HCEC 1CT (cell line): Measurements from ENCODE around the gene DRD4.

Source experiments
- DNase-seq: peaks from one replicate; pipeline ENCODE4 v3.0.0-alpha.2; 2017

The DRD4 gene

DNA sequence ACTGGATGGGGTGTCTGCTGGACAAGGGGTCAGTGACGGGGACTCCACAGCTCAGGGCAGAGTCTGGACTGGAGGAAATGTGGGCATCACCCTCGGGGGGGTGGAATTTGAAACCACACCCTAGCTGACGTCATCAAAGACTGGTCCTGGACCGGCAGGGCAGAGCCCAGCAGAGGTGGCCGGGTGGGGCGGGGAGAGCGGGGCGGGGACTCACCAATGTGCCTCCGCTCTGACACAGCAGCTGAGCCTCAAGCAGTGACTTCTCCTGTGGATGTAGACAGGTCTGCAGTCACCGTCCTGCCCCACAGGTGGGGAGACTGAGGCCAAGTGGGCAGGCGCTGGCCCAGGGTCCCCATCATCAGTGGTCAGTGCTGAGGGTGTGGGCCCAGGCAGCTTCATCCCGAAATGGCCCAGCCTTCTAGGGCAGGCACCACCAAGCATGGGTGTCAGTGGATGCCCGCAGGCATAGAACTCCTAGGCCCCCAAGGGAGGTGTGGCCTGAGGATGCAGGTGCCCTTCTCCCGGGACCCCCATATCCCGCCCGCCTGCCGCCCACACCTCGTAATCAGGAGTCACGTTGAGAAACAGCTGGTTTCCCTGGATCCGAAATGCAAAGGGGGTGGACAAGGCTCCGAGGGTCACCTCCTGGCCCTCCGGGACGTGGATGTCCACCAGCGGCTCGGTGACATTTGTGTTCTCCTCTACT is 12.9 kb upstream of the DRD4 start:
- DNase-seq = no peak

DNA sequence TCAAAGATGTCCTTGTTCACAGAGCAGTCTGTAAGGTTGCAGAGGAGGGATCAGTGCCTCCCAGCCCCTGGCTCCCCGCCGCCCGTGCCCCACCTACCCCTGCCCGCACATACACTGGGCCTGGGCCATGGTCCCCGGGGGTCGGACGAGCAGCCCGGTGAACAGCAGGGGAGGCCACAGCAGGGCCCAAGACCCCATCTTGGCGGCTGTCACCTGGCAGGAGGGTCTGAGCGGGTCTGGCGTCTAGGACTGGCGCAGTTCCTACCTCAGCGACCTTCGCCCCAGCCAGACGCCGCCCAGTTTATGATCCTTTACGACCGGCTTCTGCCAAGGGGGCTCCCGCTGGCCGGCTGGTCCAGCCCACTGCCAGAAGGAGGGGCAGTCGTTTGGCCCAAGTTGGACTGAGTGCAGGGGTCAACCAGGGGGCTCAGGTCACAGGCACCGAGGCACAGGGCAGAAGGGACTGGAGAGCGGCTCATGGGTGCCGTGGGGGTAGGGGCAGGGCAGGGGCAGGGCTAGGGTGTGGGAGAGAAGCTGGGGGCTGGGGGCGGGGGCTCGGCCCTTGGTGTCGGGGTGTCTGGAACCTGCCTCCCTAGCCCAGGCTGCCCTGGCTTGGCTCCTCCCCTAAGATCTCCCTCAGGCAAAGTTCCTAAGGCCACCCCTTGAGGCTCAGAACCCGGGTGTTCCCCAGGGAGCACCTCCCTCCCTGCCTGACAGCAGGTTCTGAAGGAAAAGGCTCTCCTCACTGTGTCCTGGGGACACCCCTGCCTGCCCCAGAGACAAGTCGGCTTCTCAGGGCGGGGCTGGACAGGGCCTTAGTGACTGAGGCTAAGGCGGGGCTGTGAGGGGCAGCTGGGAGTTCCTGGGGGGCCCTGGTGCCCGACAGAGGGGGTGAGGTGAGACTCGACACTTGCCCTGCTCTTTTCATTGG is 12.1 kb upstream of the DRD4 start, which contains the start of gene CDHR5:
CDHR5 (minus strand) TSS at position 251 of the 931 bp plus-strand sequence; CDS start at position 198, 53 bp downstream.
- no peak for DNase-seq

DNA sequence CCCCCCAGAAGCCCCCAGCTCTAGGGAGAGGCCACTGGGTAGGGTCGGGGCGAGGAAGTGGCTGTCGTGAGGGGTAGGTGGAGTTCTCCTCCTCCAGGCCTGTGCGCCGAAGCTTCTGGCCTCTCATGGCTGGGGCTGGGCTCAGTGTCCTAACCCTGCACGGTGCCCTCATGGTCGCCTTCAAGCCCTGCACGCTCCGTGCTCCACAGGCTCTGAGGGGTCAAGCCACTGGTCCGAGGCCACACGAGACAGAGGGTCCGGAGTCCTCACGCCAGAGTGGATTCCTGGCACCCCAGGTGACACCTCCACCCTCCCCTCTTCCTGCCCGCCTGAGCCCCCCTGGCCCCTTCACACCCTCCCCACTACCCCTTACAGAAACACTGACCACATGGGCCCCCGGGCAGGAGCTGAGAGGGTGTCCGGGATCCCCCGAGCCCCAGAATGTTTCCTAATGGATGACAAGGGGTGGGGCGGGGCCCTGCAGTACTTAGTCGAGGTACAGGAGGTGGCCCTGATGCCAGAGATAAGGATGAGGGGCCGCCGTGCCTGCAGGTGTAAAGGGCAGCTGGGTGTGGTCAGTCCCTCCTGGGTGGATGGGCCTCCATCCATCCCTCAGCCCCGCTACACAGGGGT is 11.3 kb upstream of the DRD4 start:
- DNase-seq = no peak

DNA sequence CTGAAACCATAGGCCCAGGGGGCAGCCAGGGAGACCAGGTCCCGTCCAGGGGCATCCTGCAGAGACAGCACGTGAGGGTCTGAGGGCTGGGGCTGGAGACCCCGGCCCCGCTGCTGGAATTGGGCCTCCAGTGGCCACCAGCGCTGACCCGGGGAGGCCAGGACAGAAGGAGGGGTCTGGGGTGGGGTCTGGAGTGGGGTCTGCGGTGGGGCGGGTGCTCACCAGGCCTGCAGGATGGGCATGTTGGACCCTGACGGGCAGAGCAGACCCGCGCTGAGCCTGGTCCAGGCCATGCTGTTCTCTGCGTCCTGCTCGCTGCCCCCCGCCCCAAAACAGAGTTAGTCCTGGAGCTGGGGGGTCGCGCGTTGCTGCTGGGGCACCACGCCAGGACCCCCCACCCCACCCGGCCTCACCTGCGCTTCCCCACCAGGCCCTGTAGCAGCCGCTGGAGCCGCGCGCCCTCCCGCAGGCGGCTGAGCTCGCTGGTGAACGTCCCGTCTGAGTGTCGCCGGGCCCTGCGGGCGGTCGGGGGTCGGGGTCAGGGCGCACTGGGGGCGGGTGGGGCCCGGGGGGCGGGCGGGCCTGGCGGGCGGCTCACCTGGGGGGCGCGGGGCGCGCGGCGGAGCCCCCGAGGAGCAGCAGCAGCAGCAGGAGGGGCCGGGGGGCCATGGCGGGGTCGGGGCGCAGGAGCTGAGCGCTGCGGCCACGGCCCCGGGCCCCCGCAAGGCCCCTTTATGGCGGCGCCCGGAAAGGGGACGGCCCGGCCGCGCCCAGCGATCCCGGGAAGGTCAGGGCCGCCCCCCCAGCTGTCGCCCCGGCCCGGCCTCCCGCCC is 10.4 kb upstream of the DRD4 start, which contains the start of gene SCT:
SCT (minus strand) TSS at position 707 of the 833 bp plus-strand sequence; CDS start at position 669, 38 bp downstream.
- DNase-seq = no peak

DNA sequence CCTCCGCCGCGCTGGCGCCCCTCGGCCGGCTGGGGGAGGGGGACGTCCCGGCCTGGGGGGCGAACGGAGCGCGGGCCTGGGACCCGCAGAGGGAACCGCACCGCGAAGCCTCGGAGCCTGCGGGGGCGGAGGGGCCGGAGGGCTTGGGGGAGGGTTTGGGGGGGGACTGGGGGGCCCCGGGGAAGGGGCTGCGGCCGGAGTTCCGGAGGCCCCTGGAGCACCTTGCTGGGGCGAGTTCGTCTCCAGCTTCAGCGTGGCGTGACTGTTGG is 9.8 kb upstream of the DRD4 start:
- DNase-seq = no peak

DNA sequence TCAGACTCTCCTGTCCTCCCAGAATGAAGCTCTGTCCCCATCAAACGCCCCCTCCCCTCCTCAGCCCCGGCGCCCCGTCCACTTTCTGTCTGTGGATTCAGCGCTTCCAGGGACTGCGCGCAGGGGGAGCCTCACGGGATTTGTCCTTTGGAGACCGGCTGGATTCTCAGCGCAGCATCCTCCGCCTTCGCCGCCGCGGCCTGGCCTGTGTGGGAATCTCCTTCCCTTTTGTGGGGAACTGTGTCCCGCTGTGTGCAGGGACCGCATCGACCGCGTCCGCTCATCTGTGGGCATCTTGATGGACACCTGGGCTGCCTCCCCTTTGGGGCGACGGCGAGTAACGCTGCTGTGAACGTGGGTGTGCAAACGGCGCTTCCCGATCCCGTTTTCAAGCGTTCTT is 9.0 kb upstream of the DRD4 start:
- no peak for DNase-seq

DNA sequence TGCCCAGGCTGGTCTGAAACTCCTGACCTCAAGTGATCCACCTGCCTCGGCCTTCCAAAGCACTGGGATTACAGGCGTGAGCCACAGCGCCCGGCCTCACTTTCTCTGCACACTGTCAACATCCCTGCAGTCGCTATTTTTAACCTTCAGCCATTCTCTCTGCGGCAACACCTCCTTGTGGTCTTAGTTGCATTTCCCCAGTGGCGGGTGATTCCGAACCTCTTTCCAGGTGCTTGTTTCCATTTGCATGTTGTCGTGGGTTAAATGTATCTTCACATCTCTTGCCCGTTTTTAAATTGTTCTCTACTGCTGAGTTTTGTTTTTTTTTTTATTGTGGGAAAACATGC is 7.9 kb upstream of the DRD4 start:
- no peak for DNase-seq

DNA sequence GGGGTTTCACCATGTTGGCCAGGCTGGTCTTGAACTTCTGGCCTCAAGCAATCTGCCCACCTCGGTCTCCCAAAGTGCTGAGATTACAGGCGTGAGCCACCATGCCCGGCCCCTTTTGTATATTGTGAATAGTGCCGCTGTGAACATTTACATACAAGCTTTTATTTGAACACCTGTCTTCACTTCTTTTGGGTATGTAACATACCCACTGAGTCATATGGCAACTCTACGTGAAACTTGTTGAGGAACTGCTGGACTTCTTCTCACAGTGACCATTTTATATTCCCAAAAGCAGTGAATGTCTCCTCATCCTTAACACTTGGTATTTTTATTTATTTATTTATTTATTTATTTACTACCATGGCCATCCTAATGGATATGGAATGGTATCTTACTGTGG is 6.2 kb upstream of the DRD4 start:
- DNase-seq = no peak

DNA sequence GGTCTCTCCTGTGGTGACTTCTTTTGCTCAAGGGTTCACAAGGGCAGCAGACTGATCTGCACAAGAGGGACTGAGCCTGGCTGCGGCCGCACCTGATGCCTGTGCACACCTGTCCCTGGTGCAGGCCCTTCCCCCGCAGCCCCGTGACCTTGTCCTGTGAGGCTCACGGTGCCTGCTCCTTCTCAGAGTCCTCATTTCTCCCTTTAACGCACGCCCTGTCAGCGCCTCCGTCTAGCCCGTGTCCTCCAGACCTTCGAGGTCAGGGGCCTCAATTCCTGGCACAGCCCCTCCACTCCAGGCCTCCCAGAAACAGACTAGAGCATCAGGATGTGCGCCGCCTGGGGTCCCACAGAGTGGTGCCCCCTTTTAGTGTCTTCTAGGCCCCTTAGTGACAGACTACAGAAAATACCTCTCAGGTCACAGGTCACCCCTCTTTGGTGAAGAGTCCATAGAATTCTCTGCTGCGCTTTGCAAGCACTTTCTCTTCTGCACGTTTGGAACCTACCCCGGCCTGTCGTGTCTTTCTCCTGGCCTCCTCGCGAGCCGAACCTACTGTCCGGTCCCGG is 1.0 kb upstream of the DRD4 start:
- no peak for DNase-seq

DNA sequence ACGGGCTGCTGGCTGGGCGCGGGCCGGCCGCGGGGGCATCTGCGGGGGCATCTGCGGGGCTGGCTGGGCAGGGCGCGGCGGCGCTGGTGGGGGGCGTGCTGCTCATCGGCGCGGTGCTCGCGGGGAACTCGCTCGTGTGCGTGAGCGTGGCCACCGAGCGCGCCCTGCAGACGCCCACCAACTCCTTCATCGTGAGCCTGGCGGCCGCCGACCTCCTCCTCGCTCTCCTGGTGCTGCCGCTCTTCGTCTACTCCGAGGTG is 194 bp downstream of the DRD4 start:
- no peak for DNase-seq

DNA sequence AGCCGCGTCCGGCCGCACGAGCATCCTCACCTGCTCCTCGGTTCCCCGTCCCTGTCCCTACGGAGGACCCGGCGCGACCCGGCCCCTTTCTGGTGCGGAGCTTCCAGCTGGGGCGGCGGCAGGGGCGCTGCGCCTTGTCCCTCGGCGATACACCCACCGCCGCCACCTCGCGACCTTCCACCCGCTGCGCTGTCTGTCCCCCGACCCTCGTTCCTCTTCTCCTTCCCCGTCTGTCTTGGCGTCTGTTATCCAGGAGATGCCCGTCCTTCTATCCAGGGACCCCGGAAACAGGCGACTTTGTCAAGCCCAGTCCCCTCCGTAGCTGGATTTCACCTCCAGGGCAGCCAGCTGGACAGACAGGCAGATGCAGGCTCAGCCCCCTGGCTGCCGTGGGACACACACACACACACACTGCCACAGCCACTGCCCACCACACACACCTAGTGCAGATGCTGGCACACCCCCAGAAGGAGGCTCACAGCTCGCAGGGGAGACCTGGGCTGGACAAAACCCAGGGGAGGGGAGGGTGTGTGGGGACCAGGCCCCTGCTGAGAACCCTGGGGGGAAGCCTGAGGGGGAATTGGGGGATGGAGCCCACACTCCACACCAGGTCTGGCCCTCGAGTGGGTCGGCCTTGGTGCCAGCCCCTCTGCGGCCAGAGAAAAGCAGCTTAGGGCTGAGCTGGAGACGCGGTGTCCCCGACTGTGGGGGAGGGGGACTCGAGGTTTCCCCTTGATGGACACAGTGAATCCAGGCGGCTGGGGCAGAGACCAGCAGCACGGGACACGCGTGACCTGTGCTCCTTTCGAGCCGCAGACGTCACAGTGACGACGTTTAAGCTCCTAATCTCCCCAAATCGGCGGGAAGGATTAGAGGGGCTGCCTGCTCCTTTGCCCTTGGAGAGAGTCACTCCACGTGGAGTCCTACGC is 788 bp downstream of the DRD4 start:
- no peak for DNase-seq

DNA sequence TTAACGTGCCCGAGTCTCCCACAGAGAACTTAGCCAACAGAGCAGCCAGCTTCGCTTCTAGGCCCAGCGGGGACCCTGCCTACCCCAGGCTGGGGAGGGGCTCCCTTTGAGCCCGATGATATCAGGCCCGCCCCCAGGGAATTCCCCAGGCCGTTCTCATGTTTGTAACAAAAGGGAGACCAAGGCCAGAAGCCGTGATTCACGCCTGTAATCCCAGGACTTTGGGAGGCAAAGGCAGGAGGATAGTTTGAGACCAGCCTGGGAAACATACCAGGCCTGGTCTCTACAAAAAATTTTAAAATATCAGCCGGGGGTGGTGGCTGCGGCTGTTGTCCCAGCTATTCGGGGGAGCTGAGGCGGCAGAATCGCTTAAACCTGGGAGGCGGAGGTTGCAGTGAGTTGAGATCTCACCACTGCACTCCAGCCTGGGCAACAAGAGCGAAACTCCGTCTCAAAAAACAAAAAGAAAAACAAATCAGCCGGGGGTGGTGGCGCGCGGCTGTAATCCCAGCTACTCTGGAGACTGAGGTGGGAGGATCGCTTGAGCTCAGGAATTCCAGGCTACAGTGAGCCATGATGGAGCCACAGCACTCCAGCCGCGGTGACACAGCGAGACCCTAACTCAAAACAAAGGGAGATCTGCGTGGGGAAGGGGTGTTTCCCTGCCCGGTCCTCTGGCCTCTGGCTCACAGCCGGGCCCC is 1.7 kb downstream of the DRD4 start:
- DNase-seq = no peak

DNA sequence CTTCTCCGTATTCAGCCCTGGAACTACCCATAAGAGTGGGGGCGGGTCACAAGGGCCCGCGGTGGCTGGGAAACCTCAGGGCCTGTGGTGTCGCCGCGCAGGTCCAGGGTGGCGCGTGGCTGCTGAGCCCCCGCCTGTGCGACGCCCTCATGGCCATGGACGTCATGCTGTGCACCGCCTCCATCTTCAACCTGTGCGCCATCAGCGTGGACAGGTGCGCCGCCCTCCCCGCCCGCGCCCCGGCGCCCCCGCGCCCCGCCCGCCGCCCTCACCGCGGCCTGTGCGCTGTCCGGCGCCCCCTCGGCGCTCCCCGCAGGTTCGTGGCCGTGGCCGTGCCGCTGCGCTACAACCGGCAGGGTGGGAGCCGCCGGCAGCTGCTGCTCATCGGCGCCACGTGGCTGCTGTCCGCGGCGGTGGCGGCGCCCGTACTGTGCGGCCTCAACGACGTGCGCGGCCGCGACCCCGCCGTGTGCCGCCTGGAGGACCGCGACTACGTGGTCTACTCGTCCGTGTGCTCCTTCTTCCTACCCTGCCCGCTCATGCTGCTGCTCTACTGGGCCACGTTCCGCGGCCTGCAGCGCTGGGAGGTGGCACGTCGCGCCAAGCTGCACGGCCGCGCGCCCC is 2.4 kb downstream of the DRD4 start:
- no peak for DNase-seq

DNA sequence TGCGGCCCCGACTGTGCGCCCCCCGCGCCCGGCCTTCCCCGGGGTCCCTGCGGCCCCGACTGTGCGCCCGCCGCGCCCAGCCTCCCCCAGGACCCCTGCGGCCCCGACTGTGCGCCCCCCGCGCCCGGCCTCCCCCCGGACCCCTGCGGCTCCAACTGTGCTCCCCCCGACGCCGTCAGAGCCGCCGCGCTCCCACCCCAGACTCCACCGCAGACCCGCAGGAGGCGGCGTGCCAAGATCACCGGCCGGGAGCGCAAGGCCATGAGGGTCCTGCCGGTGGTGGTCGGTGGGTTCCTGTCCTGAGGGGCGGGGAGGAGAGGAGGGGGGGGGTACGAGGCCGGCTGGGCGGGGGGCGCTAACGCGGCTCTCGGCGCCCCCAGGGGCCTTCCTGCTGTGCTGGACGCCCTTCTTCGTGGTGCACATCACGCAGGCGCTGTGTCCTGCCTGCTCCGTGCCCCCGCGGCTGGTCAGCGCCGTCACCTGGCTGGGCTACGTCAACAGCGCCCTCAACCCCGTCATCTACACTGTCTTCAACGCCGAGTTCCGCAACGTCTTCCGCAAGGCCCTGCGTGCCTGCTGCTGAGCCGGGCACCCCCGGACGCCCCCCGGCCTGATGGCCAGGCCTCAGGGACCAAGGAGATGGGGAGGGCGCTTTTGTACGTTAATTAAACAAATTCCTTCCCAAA is 3.1 kb downstream of the DRD4 start:
- DNase-seq = no peak

DNA sequence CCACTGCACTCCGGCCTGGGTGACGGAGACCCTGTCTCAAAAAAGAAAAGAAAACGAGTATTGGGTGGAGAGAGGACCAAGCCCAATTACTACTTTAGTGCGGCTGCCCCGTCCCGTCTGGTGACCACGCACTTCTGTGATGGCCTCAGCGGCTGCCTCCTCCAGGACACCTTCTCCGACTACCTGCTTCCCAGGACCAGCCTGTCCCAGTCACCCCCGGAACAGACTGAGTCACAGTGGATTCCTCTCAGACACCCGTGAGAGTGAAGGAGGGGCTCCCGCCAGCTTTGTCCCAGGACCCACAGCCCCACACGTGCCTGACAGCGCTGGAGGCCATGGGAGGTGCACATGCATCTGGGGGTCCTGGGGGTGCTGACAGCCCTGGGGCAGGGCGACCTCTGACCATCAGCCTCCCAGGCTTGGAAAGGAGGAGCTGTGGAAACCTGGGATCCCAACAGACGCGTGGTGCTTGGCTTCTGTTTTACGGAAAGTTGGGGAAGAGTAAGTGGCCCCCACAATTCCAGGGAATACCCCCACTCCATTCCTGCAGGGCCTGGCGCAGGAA is 4.8 kb downstream of the DRD4 start:
- no peak for DNase-seq

DNA sequence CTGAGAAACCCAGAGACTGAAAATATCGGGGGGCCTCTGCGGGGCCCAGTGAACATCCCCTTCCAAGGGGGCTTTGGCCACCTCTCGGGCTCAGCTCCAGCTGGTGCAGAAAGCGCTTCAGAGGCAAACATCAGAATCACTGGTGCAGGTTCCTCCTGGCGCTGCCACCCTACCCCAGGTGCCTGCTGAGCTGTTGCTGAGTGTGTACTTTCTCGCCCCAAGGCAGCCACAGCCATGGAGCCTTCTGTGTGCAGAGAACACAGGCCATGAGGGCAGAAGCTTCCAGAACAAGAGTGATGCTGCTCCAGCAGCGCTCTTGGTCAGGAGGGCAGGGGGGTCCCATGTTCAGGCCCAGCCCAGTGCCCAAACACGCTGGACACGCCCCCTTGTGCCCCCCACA is 6.3 kb downstream of the DRD4 start:
- no peak for DNase-seq

DNA sequence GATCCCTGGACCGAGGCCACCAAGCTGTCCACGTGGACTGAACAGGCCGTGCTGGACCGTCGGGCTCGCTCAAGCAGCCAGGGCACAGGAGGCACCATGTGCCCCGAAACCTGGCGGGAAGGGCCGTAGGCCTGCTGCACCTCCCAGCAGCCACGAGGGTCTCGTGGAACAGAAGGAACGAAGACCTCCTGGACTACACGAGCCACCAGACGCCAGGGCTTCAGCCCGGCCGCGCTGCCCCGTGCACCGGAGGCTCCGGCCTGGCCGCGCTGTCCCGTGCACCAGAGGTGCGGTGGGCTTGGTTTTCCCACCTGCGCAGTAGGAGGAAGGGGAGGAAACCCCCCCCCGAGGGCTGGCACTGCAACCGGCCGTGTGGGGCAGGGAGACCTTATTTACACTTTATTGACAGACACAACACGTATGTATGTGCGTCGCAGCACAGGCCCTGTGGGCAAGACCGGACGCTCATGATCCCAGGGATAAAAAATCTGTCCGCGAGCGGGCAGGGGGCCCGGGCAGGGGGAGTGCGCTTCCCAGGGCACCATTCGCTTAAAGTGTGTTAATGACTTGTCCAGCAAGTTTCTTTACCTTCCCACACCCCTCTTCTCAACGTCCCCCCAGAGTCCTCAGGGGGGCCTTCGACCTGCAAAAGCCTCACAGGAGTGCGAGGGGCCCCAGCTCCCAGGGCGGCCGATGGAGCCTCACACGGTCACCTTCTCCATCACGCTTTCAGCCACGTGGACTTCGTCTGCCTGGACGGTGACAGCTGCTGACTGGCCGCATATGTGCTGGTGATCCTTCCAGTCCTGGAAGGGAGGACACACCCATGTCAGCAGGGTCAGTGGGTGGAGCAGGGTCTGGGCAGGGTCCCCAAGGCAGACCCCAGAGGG is 7.0 kb downstream of the DRD4 start:
- DNase-seq = no peak

DNA sequence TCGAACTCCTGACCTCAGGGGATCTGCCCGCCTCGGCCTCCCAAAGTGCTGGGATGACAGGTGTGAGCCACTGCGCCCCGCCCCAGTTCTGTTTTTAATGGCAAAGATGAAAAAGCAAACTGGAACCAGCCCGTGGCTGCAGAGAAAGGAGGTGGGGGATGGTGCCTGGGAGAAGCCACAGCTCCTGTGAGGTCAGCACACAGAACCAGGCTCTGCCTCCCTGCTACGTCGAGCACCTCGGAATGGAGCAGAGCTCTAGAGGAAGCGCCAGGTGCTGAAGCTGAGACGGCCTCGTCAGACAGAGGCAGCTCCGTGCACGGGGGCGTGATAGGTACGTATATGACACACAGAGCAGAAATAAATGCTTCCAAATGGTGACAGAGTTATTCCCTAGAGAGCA is 8.5 kb downstream of the DRD4 start:
- DNase-seq = no peak

DNA sequence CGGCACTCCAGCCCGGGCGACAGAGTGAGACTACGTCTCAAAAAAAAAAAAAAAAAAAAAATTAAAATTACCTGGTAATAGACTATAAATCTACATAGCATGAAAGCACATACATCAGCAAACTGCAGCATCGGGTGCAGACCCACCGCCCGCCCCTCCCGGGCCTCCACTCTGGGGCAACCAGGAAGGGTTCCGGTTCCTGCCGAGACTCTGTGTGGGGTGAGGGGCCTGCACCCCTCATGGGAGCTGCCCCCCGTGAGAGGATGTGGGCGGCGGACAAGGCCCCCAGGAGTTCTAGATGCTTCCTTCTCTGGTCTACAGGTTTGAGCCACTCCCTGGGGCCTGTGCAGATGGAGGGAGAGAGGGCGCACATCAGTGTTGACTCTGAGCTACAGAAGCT is 9.1 kb downstream of the DRD4 start:
- DNase-seq = no peak
